GM21381 (cell line): ENCODE measurements around the gene MSL1.

ENCODE experiments used
- ATAC-seq: cut with Tn5 transposase; IDR thresholded peaks from one replicate; pipeline ENCODE4 v1.9.1; 2021; ENCODE audit warnings: mild to moderate bottlenecking, moderate library complexity; ENCODE audit not compliant: unreplicated experiment

The MSL1 gene

DNA sequence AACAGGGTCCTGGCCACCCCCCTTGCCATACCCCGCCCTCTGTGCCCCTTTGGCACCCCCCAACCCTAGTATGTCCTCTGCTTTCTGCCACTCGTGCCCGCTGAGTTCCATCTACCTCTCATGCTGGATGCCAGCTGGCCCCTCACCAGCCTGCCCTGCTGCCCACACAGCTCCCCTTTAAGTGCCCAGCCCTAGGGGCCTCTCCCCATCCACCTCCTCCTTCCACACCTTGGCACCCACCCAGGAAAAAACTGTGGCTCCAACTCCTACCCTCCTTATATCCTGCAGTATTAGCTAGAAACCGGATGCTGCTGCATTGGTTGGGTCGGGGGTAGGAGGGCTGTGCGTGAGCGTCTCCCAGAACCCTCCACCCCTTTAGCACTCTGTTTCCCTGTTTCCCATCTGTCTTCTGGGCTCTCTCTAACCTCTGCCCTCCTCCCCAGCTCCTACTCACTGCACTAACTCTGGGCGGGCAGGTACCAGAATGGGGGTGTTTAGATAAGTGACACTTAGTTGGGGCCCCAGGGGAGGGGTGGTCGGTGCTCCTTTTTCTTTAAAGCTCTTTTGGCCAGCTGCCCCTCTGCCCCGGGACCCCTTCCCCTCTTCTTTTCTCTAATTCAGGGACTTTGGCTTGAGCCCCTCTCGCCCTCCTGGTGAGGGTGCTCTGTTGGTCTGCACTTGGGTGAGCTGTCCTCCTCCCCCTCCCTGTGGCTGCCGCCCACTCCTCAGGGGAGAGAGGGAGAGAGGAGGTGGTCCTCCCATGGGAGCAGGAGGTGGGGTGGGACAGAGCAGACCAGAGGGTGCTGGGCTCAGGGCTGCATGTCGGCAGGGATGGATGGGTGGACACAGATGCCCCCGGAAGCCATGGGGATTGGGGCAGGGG, 31.3 kb upstream of the MSL1 start:
- ATAC-seq: no peak

DNA sequence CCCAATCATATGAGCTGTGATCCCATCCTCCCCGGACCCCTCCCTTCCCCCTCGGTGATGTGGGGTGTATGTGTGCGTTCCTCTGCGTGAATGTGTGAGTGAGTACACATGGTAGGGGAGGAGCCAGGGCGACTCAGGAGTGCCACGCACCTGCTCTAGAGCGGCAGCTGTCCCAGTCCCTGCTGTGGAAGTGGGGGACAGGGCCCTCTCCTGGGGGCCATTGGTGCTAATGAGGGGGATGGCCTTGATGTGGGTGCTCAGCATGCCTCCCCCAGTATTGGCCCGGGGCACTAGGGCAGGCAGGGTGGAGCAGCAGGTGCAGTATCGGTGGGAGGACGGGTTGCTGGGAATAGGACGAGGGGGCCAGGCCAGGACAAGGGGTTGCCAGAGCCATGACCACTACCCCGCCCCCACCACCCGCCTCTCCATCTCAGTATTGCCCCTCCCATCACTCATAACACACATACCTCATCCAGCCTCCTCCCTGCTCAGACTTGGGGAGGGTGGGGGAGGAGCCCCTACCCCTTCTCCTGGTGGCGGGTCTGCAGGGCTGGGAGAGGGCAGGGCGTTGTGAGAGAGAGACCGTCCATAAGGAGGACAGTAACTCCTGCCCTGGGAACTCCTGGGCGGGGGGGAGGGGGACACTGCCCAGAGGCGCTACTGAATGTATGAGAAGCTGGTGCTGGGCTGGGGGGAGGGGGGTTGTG, 29.9 kb upstream of the MSL1 start:
- no peak for ATAC-seq

DNA sequence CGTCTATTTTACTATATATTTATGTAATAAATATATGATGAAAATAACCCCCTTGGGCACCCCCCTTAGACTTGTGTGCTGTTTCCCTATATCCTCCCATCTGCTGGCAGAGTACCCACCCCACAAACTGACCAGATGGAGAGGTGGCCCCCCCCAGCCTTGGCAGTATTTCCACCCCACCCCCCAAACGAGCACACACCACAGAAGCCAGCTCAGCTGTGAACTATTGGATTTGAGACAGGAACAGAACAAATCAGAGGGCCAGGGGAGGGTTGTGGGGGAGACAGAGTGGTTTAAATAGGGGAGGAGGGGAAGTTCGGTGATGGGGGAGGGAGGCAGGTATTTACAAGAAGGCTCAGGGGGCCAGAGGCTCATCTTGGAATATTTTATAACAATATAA, 29.2 kb upstream of the MSL1 start:
- no peak for ATAC-seq

DNA sequence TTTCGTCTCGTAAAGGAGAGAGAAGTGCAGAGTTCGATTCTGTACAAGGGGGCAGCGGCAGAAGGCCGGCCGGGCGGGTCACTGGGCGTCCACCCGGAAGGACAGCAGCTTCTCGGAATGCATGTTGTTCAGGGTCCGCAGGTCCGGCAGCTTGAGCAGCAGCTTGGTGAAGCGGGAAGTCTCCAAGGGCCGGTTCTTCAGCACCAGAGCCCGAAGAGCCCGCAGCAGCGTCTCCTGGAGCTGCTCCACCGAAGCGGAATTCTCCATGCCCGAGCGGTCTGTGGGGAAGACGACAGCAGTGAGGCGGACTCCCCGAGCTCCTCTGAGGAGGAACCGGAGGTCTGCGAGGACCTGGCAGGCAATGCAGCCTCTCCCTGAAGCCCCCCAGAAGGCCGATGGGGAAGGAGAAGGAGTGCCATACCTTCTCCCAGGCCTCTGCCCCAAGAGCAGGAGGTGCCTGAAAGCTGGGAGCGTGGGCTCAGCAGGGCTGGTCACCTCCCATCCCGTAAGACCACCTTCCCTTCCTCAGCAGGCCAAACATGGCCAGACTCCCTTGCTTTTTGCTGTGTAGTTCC, 28.7 kb upstream of the MSL1 start:
- no peak for ATAC-seq

DNA sequence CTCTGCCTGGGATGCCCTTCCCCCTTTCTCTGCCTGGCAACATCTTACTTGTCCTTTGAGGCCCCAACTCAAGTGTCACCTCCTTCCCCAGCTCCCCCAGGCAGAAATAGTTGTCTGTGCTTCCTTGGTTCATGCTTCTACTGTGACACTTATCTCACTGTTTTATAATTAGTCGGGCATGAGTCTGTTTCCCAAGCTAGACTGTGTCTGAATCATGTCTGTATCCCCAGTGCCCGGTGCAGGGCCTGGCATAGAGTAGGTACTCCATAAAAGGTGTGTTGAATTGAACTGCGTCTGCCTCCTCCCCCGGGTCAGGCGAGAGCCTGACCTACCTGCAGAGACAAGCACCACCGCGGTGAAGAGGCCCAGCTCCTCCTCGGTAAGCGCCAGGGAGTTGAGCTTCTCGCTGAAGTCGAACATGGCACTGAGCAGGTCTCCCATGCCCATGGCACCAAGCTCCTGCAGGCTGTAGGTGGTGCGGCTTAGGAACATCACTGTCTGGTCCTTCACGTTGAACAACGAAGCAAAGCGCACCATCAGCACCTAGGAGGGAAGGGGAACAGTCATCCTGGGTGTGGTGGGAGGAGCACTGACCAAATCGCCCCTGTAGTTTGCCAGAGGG, 28.1 kb upstream of the MSL1 start:
- no peak for ATAC-seq

DNA sequence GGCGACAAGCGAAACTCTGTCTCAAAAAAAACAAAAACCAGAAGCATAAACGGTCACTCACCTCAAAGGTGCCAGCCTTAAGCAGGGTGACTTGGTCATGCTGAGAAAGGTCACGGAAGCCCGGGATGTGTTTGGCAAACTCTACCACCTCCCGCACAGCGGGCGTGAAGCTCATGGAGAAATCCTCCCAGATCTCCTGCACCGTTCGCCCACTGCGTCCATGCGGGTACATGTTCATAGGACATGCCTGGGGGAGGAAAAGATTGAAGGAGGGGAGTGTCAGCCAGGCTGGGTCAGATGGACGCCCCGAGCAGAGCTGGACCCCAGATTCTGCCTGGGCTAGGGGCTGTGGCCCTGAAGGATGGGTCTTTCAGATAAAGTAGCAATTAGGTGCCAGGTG, 26.9 kb upstream of the MSL1 start:
- ATAC-seq: no peak

DNA sequence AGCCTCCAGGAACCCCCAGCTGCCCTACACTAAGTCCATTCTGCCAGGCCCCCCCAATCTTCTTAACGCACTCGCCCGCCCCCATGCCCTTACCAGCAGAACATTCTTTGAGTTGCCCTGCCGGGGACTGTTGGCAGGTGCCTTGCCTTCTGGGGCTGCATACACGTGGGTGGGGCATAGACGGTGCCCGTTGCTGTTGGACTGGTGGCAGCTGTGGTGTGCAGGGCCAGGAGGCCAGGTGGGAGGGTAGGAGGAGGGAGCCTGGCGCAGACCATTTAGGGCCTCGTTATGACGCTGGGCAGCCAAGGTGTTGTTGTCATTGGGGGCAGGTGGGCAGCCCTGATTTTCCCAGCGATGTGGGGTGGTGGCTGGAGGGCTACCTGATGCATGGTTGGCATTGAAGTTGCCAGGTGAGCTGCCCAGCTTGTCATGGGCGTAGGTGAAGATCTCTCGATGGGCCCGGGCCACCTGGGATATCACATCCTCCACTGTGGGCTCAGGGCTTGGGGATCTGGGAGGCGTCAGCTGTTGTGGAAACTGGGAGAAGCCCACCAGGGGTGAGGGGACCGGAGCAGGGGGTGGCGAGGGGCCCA, 26.3 kb upstream of the MSL1 start:
- ATAC-seq: no peak

DNA sequence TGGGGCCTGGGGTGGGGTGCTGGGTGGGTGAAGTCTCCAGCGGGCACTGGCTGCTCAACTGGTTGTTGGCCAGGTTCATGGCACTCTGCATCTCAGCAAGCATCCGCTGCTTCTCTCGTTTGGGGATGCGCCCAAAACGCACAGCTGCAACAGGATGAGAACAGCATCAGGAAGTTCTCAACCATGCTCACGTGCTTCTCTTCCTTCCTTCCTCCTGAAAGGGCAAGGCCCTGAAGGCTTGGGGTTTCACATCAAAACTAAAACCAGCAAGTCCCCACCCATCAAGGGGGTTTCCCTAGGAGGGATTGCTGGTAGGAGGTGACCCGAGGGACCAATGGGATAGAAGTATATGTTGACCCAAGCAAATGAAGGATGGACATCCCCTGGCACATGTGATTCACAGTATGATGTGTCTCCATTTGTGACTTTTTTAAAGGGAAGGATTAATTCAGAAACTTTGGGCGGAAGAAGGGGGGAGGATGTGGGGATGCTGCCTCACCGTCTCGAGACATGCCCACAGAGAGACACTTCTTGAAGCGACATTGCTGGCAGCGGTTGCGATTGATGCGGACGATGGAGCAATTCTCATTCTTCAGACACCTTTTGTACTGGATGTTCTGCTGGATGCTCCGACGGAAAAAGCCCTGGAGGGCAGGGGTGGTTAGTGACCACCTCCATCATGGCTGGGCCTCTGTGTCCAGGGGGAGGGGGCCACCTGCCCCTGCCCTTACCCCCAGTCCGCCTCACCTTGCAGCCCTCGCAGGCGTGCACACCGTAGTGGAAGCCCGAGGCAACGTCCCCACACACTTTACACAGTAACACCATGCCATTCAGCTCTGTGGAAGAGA, 25.6 kb upstream of the MSL1 start:
- peak; percentile 43 for ATAC-seq

DNA sequence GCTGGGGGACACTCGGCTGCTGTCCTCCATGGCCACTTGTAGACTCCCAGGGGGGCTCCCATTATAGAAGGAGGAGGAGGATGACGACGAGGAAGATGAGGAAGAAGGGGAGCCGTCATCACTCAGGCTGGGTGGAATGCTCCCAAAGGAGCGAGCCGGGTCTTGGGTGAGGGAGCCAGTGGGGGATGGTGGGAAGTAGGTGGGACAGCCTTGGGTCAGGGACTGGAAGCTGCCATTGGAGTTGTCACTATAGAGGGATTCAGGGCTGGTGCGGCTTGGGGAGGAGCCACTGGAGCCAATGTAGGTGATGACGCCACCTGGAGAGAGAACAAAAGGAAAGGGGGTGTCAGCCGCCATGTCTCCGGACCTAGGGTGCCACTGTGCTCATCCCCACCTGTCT, 24.7 kb upstream of the MSL1 start:
- no peak for ATAC-seq

DNA sequence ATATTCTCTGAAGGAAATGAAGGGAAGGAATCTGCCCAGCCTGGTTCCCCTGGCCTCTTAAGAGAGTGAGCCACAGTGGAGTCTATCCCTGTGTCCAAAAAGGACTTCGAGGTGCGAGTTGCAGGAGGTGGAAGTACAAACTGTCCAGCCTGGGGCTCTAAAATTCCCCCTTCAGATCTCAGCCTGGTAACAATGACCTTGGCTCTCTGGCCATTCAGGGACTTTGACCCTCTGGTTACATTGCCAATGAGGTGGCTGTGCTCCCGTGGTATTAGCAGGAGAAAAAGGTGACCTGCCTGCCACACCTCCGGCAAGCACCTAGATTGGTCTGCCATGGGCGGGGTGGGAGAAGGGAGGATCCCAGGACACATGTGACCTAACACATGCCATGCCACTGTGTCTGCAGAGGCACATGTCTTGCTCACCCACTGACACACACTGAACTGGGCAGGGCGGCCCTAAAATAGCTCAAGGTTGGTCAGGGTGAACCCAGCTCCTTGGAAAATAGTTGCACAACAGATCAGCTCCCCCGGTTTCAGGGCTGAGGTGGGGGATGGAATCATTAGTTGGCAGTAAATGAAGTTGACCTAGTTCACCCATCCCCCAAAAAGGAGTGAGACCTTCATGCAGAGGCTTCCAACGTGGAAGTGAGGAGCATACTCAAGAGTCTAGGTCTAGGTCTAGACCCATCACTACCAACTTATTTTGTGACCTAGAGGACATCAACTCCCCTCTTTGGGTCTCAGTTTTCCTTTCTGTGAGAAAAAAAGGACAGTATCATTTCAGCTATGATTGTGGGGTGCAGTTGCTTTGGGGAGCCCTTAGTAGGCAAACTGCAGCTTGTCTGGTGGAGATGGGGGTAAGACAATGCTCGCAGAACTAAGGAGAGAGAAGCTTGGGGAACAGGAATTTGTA, 23.6 kb upstream of the MSL1 start:
- ATAC-seq: no peak

DNA sequence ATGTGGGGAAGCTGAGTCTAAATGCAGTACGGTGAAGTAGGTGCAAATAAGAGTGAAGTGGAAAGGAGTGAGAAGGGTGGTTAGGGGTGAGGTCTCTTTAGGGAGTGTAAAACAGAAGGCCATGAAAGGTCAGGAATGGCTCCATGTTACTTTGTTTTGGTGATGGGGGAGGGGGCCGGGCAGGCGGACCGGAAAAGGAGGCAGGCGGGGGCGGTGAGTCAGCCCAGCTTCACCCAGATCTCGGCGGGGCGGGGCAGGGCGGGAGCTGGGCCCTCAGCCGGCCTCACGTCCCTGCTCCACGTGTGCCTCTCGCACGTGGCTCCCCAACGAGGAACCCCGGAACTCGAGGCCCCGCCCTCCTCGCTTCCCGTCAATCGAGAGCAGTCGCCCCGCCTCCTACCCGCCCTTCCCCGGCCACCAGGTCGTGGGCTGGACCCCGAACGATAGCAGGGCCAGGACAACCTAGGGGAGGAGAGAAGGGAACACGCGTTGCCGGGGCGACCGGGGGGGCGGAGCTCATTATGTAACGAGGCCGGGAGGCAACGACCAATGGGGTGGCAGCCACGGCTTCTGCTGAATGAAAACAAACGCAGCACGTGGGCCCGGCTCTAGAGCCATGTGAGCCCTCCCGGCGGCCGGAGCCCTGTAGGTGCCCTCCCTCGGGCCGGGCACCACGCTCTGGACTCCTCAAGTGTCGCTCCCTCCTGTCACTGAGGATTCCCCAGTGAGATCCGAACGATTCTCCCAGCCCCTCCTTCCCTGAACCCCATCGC, 22.7 kb upstream of the MSL1 start:
- ATAC-seq: peak; percentile 50

DNA sequence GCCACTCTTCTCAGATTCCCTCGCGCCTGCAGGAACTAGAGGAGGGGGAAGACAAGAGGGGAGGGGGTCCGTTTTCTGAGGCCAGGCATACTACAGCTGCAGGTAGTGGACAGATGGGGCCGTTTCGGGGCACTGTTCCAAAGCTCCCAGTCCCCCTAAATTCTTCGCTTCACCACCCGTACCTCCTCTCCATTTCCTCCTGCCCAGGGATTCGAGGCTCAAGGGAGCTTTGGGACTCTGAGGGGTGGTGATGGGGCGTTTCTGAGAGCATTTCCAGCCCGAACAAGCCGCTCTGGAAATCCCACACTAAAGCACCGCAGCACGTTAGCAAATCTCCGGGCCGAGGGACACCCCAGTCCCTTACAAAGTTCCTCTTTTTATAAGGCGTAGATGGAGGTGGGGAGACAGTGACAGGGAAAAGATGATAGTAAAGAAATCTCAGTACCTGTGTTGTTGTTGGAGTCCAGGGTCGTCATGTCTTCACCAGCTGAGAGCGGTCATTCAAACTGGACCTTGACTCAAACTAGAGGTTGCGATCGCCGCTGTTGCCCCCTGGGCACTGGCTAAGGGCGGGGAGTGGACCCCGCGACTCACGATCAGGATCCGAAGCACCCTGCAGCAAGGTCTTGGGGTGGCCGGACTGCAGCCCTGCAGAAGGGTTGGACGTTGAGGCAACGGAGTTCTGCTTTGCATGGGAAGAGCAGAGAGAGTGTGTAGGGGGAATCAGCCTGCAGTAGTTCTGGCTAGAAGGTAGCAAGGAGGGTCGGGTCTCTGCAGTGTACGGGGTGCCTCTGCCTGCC, 22.0 kb upstream of the MSL1 start:
- no peak for ATAC-seq

DNA sequence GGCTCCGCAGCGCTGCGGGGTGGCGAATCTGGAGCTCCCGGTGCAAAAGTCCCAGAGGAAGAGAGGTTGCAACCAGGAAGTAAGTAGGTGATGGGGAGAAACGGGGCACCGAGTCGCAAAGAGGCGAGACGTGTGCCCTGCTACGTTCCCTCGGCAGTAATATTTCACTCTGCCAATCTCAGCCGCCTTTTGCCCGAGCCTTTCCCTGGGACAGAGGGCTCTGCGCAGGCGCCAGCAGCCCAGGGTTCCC, 21.4 kb upstream of the MSL1 start, which contains the start of gene NR1D1:
TSS of gene NR1D1 (minus strand) at position 171 of the 250 bp plus-strand sequence. CDS start 495 bp downstream, outside the sequence.
- no peak for ATAC-seq

DNA sequence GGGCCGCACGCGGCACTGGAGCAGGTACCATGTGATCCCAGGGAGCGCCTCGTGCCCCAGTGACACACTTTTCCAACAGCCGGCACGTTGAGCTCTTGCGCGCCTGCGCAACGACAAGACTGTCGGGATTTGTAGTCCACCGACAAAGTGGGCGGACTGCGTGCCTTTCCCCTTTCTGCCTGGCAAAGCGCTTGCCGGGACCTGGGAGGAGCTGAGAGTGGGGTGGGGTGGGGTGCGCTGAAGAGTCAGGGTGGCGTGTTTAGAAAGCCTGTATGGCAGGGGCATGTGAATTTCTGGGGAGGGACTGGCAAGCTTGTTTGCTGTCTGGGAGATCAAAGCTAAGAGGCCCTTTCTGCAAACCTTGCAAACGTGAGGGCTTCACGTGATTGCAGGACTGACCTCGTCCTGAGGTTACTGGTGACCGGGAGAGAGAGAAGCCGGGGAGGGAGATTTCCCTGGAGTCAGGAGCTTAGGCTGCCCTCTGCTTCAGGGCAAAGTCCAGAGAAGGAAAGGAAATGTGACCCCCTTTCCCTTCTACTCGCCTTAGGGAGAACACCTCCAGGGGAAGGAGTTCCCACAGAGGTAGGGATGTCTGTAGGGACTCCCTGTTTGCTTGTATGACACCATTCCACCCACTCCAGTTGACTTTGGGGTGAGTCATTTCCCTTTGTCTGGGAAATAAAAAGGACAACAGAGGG, 21.0 kb upstream of the MSL1 start:
- ATAC-seq: no peak

DNA sequence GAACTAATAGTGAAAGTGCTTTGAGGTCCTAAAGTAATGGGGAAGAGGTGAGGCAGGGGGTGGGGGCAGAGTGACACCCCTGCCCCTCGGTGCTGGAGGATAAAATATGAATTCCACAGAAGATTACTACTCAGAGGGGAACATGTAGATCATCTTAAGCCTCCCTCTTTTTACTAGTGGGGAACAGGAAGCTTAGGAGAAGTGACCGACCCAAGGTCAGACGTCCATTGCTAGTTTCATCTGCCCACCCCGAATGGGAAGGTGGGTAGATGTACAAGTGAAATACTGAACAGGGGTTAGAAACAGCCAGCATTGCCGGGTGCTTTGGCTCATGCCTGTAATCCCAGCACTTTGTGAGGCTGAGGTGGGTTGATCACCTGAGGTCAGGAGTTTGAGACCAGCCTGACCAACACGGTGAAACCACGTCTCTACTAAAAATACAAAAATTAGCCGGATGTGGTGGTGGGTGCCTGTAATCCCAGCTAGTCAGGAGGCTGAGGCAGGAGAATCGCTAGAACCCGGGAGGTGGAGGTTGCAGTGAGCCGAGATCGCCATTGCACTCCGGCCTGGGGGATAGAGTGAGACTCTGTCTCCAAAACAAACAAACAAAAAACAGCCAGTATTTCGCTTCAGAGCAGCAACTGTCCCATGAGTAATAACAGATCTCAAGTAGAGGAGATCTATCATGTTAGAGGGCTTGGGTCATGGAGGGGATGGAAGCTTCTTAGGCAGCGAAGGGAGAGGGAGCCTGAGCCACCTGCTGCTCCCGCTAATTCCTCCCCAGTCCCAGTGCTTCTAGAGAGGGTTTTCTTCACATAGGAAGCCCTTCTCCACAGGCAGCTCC, 20.2 kb upstream of the MSL1 start:
- ATAC-seq: no peak

DNA sequence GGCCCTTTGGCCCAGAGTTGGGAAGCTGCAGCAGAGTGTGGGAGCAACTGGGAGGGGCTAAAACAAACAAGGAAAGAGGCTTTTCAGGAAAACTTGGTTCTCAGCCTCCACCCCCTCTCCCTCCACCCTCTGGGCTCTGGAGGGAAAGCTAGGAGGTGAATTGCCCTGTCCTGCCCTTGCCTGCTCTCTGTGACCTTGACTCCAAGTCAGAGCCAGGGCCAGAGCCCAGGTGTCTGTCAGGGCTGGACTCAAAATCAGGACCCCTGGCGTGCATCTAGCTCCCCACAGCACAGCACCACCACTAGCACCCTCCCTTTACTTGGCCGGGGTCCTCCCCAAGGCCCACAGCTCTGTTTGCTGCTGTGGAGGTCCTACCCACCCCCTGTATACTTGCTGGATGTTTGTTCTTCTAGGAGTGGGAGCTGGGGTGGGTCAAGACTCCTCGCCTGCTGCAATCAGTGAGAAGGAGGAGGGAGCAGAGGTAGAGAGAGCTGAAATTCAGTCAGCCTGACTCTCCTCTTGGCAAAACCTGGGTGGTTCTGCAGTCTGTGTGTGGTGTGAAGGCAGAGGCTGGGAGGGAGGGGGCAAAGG, 18.6 kb upstream of the MSL1 start:
- no peak for ATAC-seq
